ENCODE measurements around the gene OXNAD1. TPM values are rescaled to one million over a fixed set of nuclear protein-coding genes. Genes with fewer than 3 reads are reported as not detected.
A peak's percentile ranks its signal among the peaks of the same experiment; 100 is the strongest.

OXNAD1 gene
- total RNA-seq, 1 donor from 2014 or later: 28.7 TPM

DNA sequence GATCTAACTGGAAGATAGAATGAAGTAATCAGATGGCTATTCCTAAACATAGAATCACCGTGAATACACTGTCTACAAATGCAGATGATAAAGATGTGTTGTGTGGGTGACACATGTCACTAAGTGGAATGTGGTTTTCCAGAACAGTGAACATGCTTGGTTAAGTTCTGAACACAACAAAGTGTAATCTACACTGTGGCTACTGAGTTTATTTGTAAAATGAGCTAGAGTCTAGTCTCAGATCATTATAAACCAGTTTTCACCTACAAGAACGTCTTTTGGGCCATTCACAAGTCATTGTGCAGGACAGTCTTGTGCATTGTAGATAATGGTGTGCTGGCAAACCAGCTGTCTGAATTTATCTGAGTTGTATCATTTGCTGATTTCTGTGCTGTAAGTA lies 35.3 kb downstream of the OXNAD1 start:
- H3K4me1 Mint-ChIP-seq: peaks cover 12% of the 10 kb centered on the region
- Histone ChIP-seq H3K4me1 (peaks cover 35% of the 10 kb centered on the region), H3K79me2 (ENCODE audit: low read depth) (no peaks in the 10 kb centered on the region)

DNA sequence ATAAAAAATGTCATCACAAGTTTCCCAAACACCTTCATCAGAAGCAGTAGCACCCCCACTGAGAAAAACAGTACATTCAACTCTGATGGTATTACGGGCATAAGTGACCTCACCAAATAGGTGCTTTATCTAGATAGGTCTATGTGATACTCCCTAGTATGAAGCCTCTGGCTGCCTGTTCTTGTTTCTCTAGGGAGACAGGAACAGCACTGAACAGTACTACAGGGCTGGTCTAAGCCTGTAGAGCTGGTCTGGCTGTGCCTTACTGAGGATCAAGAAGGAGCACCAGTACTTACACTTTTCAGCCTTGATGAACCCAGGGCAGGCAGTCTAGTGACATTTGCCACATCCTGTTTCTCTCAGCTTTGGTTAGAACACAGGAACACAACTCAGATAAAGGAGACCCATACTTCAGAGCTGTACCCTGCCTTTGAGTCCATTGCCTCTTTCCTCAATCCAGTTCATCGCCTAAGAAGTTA lies 35.9 kb downstream of the OXNAD1 start:
- Histone ChIP-seq H3K9me3 (ENCODE audit: low read depth) (no peaks in the 10 kb centered on the region), H3K27ac (peak overlapping the region; percentile 69), H3K4me1 (peaks cover 35% of the 10 kb centered on the region), H4K20me1 (ENCODE audit: low read depth) (no peaks in the 10 kb centered on the region), H3K9ac (no peak overlapping the region), H3K36me3 (peaks cover 21% of the 10 kb centered on the region), H3F3A (ENCODE audit: low read depth) (peaks cover 32% of the 10 kb centered on the region), H3K79me2 (ENCODE audit: low read depth) (no peaks in the 10 kb centered on the region), H2AFZ (replicated peaks) (no peak overlapping the region), H3K27me3 (no peaks in the 10 kb centered on the region), H3K4me3 (no peak overlapping the region), H3K4me2 (peak overlapping the region; percentile 59)
- Mint-ChIP-seq H3K27me3 (ENCODE audit: insufficient read depth, low read depth) (no peaks in the 10 kb centered on the region), H3K27ac (no peak overlapping the region), H3K4me3 (no peak overlapping the region), H3K9me3 (peaks cover 3% of the 10 kb centered on the region), H3K4me1 (peaks cover 12% of the 10 kb centered on the region), H3K36me3 (peaks cover 44% of the 10 kb centered on the region)
- TF ChIP-seq EZH2phosphoT487 (IDR thresholded peaks at IDR 0.05) (no peak), EZH2 (IDR thresholded peaks at IDR 0.05) (no peak), CTCF (IDR thresholded peaks at IDR 0.05) (no peak)
- no peak for DNase-seq (ENCODE audit: low spot score)

More for the DNA sequence above, 35.3 kb downstream of the OXNAD1 start:
- no peaks in the 10 kb centered on the region for H3K27me3 ChIP-seq
- TF ChIP-seq CTCF (IDR thresholded peaks at IDR 0.05): no peak
- no peak for TF ChIP-seq EZH2 (IDR thresholded peaks at IDR 0.05)
- TF ChIP-seq EZH2phosphoT487 (IDR thresholded peaks at IDR 0.05): no peak
- Mint-ChIP-seq H3K4me3 (no peak overlapping the region), H3K27ac (no peak overlapping the region), H3K9me3 (peaks cover 3% of the 10 kb centered on the region), H3K36me3 (peaks cover 50% of the 10 kb centered on the region), H3K27me3 (ENCODE audit: insufficient read depth, low read depth) (no peaks in the 10 kb centered on the region)
- H3F3A ChIP-seq (ENCODE audit: low read depth): peaks cover 32% of the 10 kb centered on the region
- no peak overlapping the region for H3K4me2 ChIP-seq
- no peak for DNase-seq (ENCODE audit: low spot score)
- H3K9me3 ChIP-seq (ENCODE audit: low read depth): no peaks in the 10 kb centered on the region
- no peak overlapping the region for H3K9ac ChIP-seq
- H4K20me1 ChIP-seq (ENCODE audit: low read depth): no peaks in the 10 kb centered on the region
- no peak overlapping the region for H2AFZ ChIP-seq (replicated peaks)
- H3K27ac ChIP-seq: no peak overlapping the region
- H3K36me3 ChIP-seq: peaks cover 21% of the 10 kb centered on the region
- no peak overlapping the region for H3K4me3 ChIP-seq

GRCh38 chr3:16301507-16301906 lies 36.5 kb downstream of the OXNAD1 start:
- Histone ChIP-seq H3K9ac (no peak overlapping the region), H3K4me3 (no peak overlapping the region), H3K27me3 (no peaks in the 10 kb centered on the region), H3K9me3 (ENCODE audit: low read depth) (no peaks in the 10 kb centered on the region), H4K20me1 (ENCODE audit: low read depth) (no peaks in the 10 kb centered on the region), H3K36me3 (peaks cover 17% of the 10 kb centered on the region), H3K27ac (peak overlapping the region; percentile 69), H2AFZ (replicated peaks) (no peak overlapping the region), H3K4me1 (peaks cover 35% of the 10 kb centered on the region), H3F3A (ENCODE audit: low read depth) (peaks cover 32% of the 10 kb centered on the region), H3K4me2 (peak overlapping the region; percentile 59), H3K79me2 (ENCODE audit: low read depth) (no peaks in the 10 kb centered on the region)
- H3K4me1 Mint-ChIP-seq: peaks cover 12% of the 10 kb centered on the region
- no peaks in the 10 kb centered on the region for H3K27me3 Mint-ChIP-seq (ENCODE audit: insufficient read depth, low read depth)
- H3K9me3 Mint-ChIP-seq: peaks cover 3% of the 10 kb centered on the region
- H3K27ac Mint-ChIP-seq: no peak overlapping the region
- peaks cover 38% of the 10 kb centered on the region for H3K36me3 Mint-ChIP-seq
- DNase-seq (ENCODE audit: low spot score): peak; percentile 23
- no peak overlapping the region for H3K4me3 Mint-ChIP-seq
- TF ChIP-seq EZH2 (IDR thresholded peaks at IDR 0.05): no peak
- TF ChIP-seq CTCF (IDR thresholded peaks at IDR 0.05): no peak
- no peak for TF ChIP-seq EZH2phosphoT487 (IDR thresholded peaks at IDR 0.05)
